VCaP (cell line): ENCODE results near the gene MYBL2.

Source experiments
- H3K27ac ChIP-seq: fragments of 450-650 bp; 2 replicates; pipeline ENCODE4 v1.5.1; 2017
- TF ChIP-seq, protein P1 (sequence below): fragments of 450-650 bp; conservative IDR thresholded peaks from 2 replicates; pipeline ENCODE4 v1.5.1; 2017; ENCODE audit warnings: mild to moderate bottlenecking, moderate library complexity

MYBL2 gene

DNA sequence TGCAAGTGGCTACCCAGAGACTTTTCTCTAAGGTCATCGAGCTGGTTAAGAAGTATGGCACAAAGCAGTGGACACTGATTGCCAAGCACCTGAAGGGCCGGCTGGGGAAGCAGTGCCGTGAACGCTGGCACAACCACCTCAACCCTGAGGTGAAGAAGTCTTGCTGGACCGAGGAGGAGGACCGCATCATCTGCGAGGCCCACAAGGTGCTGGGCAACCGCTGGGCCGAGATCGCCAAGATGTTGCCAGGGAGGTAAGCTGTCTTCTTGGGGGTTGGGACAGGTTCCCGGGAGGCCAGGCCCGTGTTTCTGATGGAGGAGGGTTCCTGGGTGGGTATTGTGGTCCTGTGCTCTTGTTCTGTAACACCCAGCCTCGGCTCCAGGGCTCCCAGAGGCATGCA, 19.9 kb downstream of the MYBL2 start:
- no peak overlapping the region for H3K27ac ChIP-seq
- TF ChIP-seq, protein P1, sequence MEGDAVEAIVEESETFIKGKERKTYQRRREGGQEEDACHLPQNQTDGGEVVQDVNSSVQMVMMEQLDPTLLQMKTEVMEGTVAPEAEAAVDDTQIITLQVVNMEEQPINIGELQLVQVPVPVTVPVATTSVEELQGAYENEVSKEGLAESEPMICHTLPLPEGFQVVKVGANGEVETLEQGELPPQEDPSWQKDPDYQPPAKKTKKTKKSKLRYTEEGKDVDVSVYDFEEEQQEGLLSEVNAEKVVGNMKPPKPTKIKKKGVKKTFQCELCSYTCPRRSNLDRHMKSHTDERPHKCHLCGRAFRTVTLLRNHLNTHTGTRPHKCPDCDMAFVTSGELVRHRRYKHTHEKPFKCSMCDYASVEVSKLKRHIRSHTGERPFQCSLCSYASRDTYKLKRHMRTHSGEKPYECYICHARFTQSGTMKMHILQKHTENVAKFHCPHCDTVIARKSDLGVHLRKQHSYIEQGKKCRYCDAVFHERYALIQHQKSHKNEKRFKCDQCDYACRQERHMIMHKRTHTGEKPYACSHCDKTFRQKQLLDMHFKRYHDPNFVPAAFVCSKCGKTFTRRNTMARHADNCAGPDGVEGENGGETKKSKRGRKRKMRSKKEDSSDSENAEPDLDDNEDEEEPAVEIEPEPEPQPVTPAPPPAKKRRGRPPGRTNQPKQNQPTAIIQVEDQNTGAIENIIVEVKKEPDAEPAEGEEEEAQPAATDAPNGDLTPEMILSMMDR, result no peak

DNA sequence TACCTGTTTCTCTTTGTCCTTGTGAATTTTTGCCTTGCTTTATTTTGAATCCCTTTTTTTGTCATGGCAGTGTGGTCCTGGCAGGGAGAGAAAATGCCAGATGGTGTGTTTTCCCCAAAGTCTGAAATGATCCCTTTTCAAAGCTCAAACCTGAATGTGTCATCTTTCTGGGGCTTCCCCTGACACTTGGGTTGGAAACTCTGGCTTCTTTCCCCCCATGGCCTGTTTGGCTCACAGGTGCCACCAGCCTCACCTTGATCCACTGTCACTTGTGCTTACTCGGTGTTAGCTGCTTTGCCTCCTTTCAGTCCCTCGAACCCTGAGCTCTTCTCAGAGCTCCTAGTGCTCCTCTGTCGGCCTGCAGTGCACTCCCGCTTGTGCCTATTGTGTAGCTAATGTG, 22.3 kb downstream of the MYBL2 start:
- TF ChIP-seq, protein P1, result no peak
- no peak overlapping the region for H3K27ac ChIP-seq

DNA sequence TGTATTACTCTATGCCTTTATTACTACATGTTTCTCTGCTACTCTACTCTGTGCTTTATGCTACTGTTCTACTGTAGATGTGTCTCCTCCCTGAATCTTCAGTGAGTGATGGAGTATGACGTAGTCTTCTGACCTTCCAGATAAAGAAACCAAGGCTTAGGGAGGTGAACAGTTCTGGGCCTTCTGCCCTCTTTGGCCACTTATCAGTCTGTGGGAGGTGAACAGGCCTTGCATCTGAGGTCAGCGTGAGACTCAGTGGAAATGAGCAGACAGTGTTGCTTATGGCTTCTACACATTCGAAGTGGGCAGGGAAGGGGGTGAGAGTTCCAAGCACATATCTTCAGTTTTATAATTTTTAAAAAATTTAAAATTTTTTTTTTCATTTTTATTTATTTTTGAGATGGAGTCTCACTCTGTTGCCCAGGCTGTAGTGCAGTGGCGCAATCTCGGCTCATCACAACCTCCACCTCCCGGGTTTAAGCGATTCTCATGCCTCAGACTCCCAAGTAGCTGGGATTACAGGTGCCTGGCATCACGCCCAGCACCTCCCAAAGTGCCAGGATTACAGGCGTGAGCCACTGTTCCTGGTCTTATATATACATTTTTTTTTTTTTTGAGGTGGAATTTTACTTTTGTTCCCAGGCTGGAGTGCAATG, 24.2 kb downstream of the MYBL2 start:
- H3K27ac ChIP-seq, result no peak overlapping the region
- TF ChIP-seq, protein P1, result no peak

DNA sequence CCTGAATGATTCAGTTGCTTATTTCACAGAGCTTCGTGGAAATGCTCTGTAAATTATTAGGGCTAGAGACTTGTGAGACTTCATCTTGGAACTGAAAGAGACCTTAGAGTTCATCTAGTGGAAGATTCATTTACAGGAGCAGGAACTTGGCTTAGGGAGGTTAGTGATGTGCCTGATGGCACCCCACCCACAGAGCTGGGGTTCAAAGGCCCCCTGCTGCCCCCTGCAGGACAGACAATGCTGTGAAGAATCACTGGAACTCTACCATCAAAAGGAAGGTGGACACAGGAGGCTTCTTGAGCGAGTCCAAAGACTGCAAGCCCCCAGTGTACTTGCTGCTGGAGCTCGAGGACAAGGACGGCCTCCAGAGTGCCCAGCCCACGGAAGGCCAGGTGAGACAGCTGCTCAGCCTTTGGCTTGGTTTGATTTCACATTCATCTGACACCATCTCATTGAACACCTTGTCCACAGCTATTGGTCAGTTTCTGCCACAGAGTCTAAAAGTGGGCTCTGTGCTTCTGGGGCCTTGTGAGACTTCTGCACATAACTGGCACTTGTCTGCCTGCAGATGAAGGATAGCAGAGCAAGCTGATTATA, 25.1 kb downstream of the MYBL2 start:
- H3K27ac ChIP-seq, result no peak overlapping the region
- TF ChIP-seq, protein P1, result peak; percentile 58

DNA sequence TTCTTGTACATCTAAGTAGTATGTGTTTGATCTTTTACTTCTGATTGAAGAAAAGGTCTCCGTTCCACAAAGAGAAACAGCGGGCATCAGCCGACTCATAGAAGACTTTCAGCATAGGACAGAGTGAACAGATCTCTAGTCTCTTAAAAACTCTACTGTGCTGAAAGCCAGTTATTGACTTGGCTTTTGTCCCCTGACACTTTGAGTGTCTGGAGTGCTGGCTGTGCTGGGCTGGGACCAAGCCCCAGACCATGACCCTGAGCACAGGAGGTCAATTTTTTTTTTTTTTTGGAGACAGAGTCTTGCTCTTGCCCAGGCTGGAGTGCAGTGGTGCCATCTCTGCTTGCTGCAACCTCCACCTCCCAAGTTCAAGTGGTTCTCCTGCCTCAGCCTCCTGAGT, 27.8 kb downstream of the MYBL2 start:
- TF ChIP-seq, protein P1, result no peak
- no peak overlapping the region for H3K27ac ChIP-seq

DNA sequence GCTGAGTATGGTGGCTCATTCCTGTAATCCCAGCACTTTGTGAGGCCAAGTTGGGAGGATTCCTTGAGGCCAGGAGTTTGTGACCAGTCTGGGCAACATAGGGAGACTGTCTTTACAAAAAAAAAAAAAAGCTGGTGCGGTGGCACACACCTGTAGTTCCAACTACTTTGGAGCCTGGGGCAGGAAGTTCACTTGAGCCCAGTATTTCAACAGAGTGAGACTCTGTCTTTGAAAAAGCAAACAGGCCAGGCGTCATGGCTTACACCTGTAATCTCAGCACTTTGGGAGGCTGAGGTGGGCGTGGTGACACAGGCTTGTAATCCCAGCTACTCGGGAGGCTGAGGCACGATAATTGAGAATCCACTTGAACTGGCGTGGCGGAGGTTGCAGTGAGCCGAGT, 28.7 kb downstream of the MYBL2 start:
- no peak overlapping the region for H3K27ac ChIP-seq
- TF ChIP-seq, protein P1, result no peak

DNA sequence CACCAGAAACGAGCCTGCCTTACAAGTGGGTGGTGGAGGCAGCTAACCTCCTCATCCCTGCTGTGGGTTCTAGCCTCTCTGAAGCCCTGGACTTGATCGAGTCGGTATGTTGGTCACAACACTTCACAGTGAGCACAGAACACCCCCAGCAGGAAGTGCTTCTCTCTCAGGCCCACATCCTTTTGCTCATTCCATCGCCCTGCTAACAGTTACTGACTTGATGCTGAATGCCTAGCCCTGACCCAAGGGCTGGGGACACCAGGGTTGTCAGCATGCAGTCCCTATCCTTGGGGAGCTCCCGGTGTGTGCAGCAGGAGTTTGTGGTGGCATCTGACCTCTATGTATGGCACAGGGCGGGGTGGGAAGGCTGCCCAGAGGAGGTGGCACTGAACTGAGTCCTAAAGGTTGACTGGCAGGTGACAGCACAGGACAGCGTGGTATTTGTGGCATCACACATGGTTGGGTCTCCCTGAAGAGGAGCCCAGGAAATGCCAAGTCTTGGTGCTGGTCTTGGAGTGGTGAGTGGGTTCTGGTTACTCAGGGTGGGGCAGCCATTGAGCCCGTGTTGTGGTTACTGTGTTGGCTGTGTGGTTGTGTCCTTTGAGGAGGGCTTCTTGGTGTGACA, 33.1 kb downstream of the MYBL2 start:
- no peak overlapping the region for H3K27ac ChIP-seq
- TF ChIP-seq, protein P1, result no peak
